ENCODE data around the gene SLC34A2. TPM values are rescaled to one million over a fixed set of nuclear protein-coding genes. Genes with fewer than 3 reads are reported as not detected.
"Not testable (repeated sequence)": the region's sequence is repeated elsewhere in the genome, so short reads cannot be mapped to it uniquely, and the experiment has no call there.

The SLC34A2 gene
- total and polyA plus RNA-seq, 11 donors: 0.04 to 5.5 TPM; not detected in 9

- H3K27me3 ChIP-seq: peaks cover 13 to 50% (median 29%) of the 10 kb centered on the region in 9 donors
- 58 to 66% (median 62%) methylated on average over 13 to 17 of the region's 17 CpGs for WGBS, 4 donors
- no peaks in the 10 kb centered on the region for H3K9me3 ChIP-seq
- no peak for ATAC-seq
- TF ChIP-seq, protein P1, sequence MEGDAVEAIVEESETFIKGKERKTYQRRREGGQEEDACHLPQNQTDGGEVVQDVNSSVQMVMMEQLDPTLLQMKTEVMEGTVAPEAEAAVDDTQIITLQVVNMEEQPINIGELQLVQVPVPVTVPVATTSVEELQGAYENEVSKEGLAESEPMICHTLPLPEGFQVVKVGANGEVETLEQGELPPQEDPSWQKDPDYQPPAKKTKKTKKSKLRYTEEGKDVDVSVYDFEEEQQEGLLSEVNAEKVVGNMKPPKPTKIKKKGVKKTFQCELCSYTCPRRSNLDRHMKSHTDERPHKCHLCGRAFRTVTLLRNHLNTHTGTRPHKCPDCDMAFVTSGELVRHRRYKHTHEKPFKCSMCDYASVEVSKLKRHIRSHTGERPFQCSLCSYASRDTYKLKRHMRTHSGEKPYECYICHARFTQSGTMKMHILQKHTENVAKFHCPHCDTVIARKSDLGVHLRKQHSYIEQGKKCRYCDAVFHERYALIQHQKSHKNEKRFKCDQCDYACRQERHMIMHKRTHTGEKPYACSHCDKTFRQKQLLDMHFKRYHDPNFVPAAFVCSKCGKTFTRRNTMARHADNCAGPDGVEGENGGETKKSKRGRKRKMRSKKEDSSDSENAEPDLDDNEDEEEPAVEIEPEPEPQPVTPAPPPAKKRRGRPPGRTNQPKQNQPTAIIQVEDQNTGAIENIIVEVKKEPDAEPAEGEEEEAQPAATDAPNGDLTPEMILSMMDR (IDR thresholded peaks at IDR 0.05): no peak
- TF ChIP-seq POLR2A (IDR thresholded peaks at IDR 0.05): no peak
- no peak overlapping the region for H3K4me3 ChIP-seq
- H3K4me1 ChIP-seq: peaks cover 0 to 12% (median 0%) of the 10 kb centered on the region in 12 donors
- no peak overlapping the region for H3K27ac ChIP-seq
- no peaks in the 10 kb centered on the region for H3K36me3 ChIP-seq
- intact Hi-C loops (cut with DNase I): no loop called here
- DNase-seq: no peak
These were observed 1.4 kb upstream of the SLC34A2 start for GRCh38 chr4:25654031-25654970.

- WGBS, 4 donors: 58 to 72% (median 65%) methylated on average over 8 of the region's 8 CpGs
- H3K4me1 ChIP-seq: peaks cover 0 to 12% (median 0%) of the 10 kb centered on the region in 12 donors
- H3K27ac ChIP-seq: no peak overlapping the region
- no peaks in the 10 kb centered on the region for H3K9me3 ChIP-seq
- H3K27me3 ChIP-seq: peaks cover 13 to 50% (median 29%) of the 10 kb centered on the region in 9 donors
- intact Hi-C loops (cut with DNase I): no loop called here
- DNase-seq (no peak), ATAC-seq (no peak)
- H3K4me3 ChIP-seq: no peak overlapping the region
- no peaks in the 10 kb centered on the region for H3K36me3 ChIP-seq
- no peak for TF ChIP-seq POLR2A (IDR thresholded peaks at IDR 0.05)
- TF ChIP-seq, protein P1 (IDR thresholded peaks at IDR 0.05): no peak
These were observed 380 bp downstream of the SLC34A2 start for GRCh38 chr4:25656031-25656430.

DNA sequence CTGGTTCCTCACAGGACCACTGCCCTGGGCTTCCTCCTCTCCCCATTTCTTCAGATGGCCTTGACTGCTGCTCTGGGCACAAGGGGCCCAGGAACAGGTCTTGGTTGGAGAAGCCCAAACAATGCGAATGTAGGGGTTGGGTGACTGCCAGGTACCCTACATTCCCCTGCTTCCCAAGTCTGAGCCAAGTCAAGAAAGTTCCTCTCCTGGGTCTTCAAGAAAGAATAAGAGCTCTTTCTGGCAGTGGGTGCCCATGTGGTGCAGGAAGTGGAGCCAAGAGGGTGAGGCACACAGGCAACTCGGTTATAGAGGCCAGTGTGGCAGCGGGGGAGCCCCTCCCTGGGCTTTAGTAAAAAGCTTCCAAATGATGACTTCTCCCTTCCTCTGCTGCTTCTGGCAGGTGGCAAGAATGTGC, 2.7 kb downstream of the SLC34A2 start:
- no peak for TF ChIP-seq POLR2A (IDR thresholded peaks at IDR 0.05)
- TF ChIP-seq, protein P1 (IDR thresholded peaks at IDR 0.05): no peak
- intact Hi-C loops (cut with DNase I): no loop called here
- H3K27me3 ChIP-seq: peaks cover 13 to 55% (median 29%) of the 10 kb centered on the region in 9 donors
- no peak overlapping the region for H3K27ac ChIP-seq
- peaks cover 0 to 12% (median 0%) of the 10 kb centered on the region in 12 donors for H3K4me1 ChIP-seq
- H3K4me3 ChIP-seq: no peak overlapping the region
- DNase-seq: no peak
- 75 to 86% (median 81%) methylated on average over 3 of the region's 3 CpGs for WGBS, 4 donors
- no peak for ATAC-seq
- H3K9me3 ChIP-seq: no peaks in the 10 kb centered on the region
- no peaks in the 10 kb centered on the region for H3K36me3 ChIP-seq

DNA sequence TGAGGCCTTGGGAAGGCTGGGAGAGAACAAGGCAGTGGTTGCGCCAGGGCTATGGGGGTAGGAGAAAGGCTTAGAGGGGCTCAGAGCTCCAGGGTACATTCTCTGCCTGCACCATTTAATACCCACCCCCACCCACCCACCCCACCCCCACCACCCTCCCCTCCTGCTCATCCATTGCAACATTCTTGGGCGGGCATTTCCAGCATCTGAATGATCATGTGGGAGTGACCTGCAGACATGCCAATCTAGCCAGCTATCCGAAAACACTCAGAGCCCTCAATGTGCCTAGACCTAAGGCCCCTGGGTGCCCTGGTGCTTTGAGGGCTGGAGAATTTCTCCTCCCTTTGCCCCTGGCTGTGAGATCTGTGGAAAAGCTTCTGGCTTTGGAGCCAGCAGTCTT, 3.1 kb downstream of the SLC34A2 start:
- TF ChIP-seq, protein P1 (IDR thresholded peaks at IDR 0.05): no peak
- TF ChIP-seq POLR2A (IDR thresholded peaks at IDR 0.05): no peak
- Histone ChIP-seq H3K27ac (no peak overlapping the region), H3K9me3 (no peaks in the 10 kb centered on the region), H3K27me3 (peaks cover 13 to 53% (median 29%) of the 10 kb centered on the region in 9 donors), H3K4me1 (peaks cover 0 to 12% (median 0%) of the 10 kb centered on the region in 12 donors), H3K36me3 (no peaks in the 10 kb centered on the region), H3K4me3 (no peak overlapping the region)
- intact Hi-C loops (cut with DNase I): no loop called here
- ATAC-seq (no peak), DNase-seq (no peak)
- WGBS, 4 donors: 91 to 95% (median 92%) methylated on average over 3 of the region's 3 CpGs

GRCh38 chr4:25661441-25661840, 5.8 kb downstream of the SLC34A2 start:
- 86 to 92% (median 92%) methylated on average over 4 of the region's 4 CpGs for WGBS, 4 donors
- H3K27ac ChIP-seq; H3K4me3 ChIP-seq; H3K9me3 ChIP-seq; DNase-seq; H3K4me1 ChIP-seq; ATAC-seq; intact Hi-C loops (cut with DNase I); H3K36me3 ChIP-seq: not testable (repeated sequence)
- H3K27me3 ChIP-seq: peaks cover 0 to 37% (median 8%) of the 10 kb centered on the region in 9 donors
